ENCODE data around the gene CHSY3.
"Not testable (repeated sequence)": the region's sequence is repeated elsewhere in the genome, so short reads cannot be mapped to it uniquely, and the experiment has no call there.

The CHSY3 gene

DNA sequence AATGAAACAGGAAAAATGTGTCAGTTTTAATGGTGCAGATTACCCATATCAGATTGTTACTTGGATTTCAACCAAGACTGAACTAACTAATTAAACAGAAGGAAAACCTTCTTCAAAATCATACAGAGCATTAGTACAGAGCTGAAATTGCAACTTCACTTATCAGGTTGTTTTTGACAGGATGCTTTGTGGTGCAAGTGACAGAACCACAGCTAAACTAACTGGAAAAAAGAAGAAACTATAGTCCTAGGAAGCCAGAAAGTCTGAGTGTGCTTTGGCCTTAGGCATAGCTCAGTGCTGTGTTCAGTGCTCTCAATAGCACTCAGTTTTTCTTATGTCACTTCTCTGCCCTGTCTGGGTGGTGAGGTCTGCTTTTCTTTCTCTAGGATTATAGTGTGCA lies 267.4 kb downstream of the CHSY3 start:
- no peak for DNase-seq

GRCh38 chr5:130183115-130183514 lies 278.9 kb downstream of the CHSY3 start:
- no peak for DNase-seq

- DNase-seq = no peak
Observed at GRCh38 chr5:130189961-130190360, 285.7 kb downstream of the CHSY3 start.

GRCh38 chr5:130198927-130199326 lies 294.7 kb downstream of the CHSY3 start:
- no peak for DNase-seq

DNA sequence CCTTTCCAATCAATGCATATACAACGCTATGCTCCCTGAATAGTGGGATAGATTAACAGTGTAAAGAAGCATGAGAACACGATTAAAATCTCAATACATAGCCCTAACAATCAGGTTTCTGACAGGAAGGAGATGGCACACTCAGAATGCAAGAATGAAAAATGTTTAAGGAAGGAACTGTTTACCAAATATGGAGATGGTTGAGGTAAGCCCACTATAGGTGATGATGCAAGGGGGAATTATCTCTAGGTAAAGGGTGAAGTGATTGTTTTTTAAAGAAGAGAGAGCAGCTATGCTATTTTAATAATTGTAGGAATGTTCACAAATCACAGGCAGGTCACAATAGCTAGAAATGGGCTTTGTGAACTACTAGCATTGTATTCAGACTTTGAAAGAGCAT lies 302.4 kb downstream of the CHSY3 start:
- DNase-seq = no peak

DNA sequence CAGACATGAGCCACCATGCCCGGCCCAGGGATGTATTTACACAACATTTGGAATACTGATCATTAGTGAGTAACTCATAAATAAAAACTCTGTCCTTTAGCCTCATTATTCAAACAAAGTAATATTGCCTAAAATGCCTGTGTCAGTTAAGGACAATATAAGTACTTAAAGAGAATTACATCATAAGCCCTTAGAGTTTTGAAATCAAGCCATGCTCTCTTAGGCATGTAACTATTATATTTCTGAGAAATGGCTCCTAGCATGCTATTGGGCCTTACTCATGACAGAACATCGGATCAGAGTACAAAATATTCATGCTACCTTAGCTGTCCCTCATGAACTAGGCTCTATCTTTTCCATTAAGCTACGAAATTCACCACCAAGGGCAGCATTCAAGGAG lies 309.3 kb downstream of the CHSY3 start:
- no peak for DNase-seq

DNA sequence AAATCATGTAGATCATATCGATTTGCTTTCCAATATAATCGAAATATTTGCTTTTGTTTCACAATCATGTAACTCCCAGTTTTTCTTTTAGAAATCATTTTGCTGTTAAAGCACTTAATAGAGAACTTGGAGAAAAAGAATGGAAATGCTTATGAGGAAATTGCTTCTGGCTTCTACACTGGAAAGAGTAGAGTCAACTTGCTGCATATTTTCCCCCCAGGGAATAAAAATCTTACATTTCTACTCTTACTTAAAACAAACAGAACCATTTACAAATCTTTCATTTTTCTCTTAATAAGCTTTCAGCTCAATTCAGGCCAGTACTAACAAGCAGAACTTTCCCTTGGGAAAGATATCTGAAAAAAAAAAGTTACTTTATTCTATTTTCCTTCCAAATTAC lies 312.0 kb downstream of the CHSY3 start:
- DNase-seq = no peak

- DNase-seq = no peak
Observed at GRCh38 chr5:130222573-130222972, 318.3 kb downstream of the CHSY3 start.

- DNase-seq = not testable (repeated sequence)
Observed at GRCh38 chr5:130226556-130226955, 322.3 kb downstream of the CHSY3 start.

GRCh38 chr5:130227699-130228098 lies 323.4 kb downstream of the CHSY3 start:
- DNase-seq = no peak

- no peak for DNase-seq
Observed at GRCh38 chr5:130231786-130232185, 327.5 kb downstream of the CHSY3 start.

DNA sequence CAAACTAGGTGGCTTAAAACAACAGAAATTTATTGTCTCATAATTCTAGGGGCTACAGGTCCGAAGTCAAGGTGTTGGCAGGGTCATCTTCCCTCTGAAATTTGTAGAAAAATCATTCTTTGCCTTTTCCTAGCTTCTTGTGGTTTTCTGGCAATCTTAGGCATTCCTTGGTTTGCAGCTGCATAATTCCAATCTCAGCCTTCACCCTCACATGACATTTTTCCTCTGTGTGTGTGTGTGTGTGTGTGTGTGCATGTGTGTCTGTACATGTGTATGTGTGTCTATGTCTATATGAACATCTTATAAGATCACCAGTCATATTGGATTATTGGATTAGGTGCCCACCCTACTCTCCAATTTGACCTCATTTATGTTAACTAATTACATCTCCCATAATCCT lies 330.6 kb downstream of the CHSY3 start:
- DNase-seq = no peak
